Measurements from ENCODE around the gene AP5B1. TPM values are rescaled to one million over a fixed set of nuclear protein-coding genes. Genes with fewer than 3 reads are reported as not detected.

The AP5B1 gene, protein sequence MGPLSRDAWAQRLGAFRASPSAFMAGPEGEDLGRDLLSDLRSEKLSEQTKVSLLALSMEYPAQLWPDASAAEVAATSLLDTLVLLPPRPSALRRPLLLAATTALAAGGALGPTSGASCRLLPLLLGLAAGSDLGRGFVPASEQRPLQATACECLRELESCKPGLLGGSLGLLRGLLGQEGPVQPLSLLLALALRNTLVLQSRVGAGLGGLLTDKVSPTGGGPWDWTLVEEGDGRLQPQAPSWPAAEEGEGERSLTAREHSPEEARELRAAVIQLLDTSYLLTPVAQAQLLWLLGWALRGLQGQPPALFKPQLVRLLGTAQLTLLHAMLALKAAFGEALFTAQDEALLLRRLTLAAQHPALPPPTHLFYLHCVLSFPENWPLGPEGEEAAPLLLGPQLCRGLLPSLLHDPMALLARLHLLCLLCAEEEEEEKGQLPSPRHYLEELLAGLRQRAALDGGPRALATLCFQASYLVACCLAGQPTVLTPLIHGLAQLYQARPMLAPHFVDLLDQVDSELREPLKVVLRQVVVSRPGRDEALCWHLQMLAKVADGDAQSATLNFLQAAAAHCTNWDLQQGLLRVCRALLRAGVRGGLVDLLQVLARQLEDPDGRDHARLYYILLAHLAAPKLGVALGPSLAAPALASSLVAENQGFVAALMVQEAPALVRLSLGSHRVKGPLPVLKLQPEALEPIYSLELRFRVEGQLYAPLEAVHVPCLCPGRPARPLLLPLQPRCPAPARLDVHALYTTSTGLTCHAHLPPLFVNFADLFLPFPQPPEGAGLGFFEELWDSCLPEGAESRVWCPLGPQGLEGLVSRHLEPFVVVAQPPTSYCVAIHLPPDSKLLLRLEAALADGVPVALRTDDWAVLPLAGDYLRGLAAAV
- total RNA-seq, result 10 to 100 TPM; 13.6 to 14.5 TPM

DNA sequence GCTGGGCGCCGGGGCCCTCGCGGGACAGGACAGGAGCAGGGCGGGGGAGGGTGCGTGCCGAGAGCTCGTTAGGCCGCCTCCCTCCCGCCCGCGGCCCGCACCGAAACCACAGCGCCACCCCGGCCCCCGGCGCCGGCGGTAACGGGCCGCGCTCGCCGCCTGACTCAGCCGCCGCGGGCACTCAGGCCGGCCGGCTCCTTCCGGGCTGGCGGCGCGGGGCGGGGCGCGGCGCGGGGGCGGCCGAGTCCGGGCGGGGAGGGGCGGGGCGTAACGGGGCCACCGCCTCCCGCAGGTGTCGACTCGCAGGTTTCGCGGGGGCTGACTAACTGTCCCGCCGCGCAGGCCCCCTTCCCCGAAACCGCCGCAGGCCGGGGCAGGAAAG, at the start of gene AP5B1:
TSS of gene AP5B1 (minus strand) at position 207 of the 382 bp plus-strand sequence. CDS start 385 bp downstream, outside the sequence.
- intact Hi-C loops (cut with micrococcal nuclease), result loop anchor here (1.0 to 2.0 kb wide), 2 partner anchors 38 to 222 kb away; partner anchors contain the start of genes BANF1 and EIF1AD
- DNase-seq, result peak; percentile 81
- Mint-ChIP-seq H3K36me3 (no peaks in the 10 kb centered on the region), H3K4me3 (peak within 1 kb of the TSS; percentile 87), H3K27ac (peak within 1 kb of the TSS; percentile 76), H3K4me1 (ENCODE audit: low read depth) (peaks cover 23% of the 10 kb centered on the region), H3K9me3 (no peaks in the 10 kb centered on the region), H3K27me3 (peaks cover 10% of the 10 kb centered on the region)
- ChIA-PET CTCF (interaction anchor here (0.5 to 6.7 kb wide), 27 partner anchors 8 to 271 kb away, joined by 3 to 126 read pairs (median 15); partner anchors contain the start of genes CCDC85B, CFL1, FAM89B and FIBP), POLR2A (interaction anchor here (1.3 to 2.3 kb wide), 6 partner anchors 37 to 110 kb away, joined by 5 to 19 read pairs (median 6); partner anchors contain the start of genes CCDC85B, CFL1 and KAT5)

DNA sequence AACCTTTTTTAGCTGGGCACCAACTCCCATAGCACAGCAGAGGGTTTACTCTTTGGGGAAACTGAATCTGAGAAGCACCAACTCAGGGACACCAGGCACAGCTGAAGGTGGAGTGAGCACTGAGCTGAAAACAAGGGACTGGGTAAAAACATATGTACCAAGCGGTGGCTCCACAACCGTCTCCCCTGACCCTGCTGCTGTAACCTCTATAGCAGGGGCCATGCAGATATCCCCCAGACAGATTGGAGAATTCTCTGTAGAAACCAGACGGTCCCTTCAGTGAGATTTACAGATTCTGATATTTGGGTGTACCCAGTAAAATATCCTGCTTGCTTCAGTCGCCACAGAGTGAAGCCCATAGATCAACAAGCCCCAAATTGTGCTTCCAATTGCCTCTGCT, 48.7 kb upstream of the AP5B1 start:
- no peak overlapping the region for H3K4me3 Mint-ChIP-seq
- H3K9me3 Mint-ChIP-seq, result no peaks in the 10 kb centered on the region
- H3K27me3 Mint-ChIP-seq, result no peaks in the 10 kb centered on the region
- H3K36me3 Mint-ChIP-seq, result no peaks in the 10 kb centered on the region
- ChIA-PET CTCF (interaction anchor here (0.5 to 3.7 kb wide), 6 partner anchors 11 to 118 kb away, joined by 3 to 24 read pairs (median 7); partner anchors contain the start of genes CCDC85B and KAT5), POLR2A (interaction anchor here (1.1 kb wide), 1 partner anchor 31 kb away, joined by 3 read pairs; the partner anchor contains the start of gene MUS81)
- H3K4me1 Mint-ChIP-seq (ENCODE audit: low read depth), result peaks cover 30% of the 10 kb centered on the region
- intact Hi-C loops (cut with micrococcal nuclease), result no loop called here
- no peak overlapping the region for H3K27ac Mint-ChIP-seq
- DNase-seq, result no peak

DNA sequence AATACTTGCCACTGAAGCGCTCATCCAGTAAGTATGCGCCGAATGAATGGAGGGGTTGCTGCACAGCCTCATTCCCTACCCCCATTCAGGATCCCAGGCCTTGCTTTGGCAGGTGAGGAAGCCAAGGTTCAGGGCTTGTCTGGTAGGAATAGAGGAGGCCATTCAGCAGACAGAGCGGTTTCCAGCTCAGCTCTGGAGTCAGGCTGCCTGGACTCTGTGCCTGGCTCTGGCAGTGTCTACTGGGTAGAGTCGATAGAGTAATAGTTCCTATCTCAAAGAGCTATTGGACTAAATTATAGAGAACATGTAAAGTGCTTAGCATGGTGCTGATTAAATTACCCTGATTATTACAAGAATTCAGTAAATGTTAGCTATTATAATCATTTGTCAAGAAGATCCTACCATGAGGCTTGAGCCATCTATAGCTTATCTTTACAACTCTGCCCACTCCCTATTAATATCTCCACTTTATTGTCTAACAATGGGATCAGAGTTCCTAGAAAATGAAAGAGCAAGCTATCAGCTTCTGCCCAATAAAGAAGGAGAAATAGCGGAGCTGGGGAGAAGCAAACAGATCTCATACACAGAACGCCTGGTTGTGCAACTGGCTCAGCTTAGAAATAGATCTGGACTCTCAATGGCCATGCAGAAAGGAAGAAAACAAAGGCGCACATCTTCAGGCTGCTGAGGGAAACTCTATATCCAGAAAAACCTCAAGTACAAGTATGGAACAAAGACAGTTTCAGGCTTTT, 46.4 kb upstream of the AP5B1 start:
- H3K27me3 Mint-ChIP-seq, result no peaks in the 10 kb centered on the region
- POLR2A ChIA-PET, result interaction anchor here (1.5 kb wide), 1 partner anchor 47 kb away, joined by 6 read pairs; the partner anchor contains the start of gene AP5B1

DNA sequence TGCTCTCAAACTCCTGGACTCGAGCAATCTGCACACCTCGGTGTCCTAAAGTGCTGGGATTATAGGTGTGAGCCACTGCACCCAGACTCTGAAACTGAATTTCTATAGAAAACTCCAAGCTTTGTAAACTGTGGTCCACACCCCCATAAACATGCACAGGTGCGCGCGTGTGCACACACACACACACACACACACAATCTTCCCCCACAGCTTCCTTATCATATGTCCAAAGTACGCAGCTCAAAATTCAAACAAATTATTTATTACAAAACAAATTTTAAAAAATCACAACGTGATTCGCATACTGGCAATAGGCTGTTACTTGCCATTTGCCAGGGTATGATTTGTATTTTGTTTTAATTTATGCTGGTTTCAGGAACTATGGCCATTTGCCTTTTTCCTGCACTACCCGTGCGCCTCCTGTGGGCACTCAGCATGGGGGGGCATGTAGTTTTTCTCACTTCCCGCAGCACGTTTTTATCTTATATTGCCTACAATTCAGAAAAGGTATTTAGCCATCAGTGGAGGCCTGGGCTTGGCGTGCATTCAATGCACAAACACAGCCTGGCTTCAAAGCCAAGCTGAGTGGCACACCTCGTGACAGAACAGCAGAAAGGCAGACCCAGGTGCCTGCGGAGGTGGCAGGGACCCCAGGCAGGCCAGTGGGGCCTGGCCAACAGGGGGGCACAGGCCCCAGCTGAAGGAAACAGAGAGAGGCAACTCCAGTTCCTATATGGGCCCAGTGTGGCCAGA, 42.2 kb upstream of the AP5B1 start:
- Mint-ChIP-seq H3K27me3 (no peaks in the 10 kb centered on the region), H3K27ac (no peak overlapping the region), H3K9me3 (no peaks in the 10 kb centered on the region), H3K4me1 (ENCODE audit: low read depth) (peaks cover 7% of the 10 kb centered on the region), H3K36me3 (no peaks in the 10 kb centered on the region), H3K4me3 (no peak overlapping the region)
- ChIA-PET CTCF (interaction anchor here (0.6 to 2.8 kb wide), 5 partner anchors 10 to 117 kb away, joined by 3 to 15 read pairs (median 4); partner anchors contain the start of gene RNASEH2C), POLR2A (no interaction called here)
- DNase-seq, result no peak
- intact Hi-C loops (cut with micrococcal nuclease), result no loop called here

More for the DNA sequence above, 46.4 kb upstream of the AP5B1 start:
- Mint-ChIP-seq H3K27ac (peak overlapping the region; percentile 18), H3K9me3 (no peaks in the 10 kb centered on the region), H3K4me1 (ENCODE audit: low read depth) (peaks cover 19% of the 10 kb centered on the region), H3K4me3 (no peak overlapping the region), H3K36me3 (no peaks in the 10 kb centered on the region)
- intact Hi-C loops (cut with micrococcal nuclease), result no loop called here
- no peak for DNase-seq
- CTCF ChIA-PET, result interaction anchor here (0.9 to 3.7 kb wide), 11 partner anchors 9 to 121 kb away, joined by 3 to 24 read pairs (median 4); partner anchors contain the start of genes KAT5 and MUS81

DNA sequence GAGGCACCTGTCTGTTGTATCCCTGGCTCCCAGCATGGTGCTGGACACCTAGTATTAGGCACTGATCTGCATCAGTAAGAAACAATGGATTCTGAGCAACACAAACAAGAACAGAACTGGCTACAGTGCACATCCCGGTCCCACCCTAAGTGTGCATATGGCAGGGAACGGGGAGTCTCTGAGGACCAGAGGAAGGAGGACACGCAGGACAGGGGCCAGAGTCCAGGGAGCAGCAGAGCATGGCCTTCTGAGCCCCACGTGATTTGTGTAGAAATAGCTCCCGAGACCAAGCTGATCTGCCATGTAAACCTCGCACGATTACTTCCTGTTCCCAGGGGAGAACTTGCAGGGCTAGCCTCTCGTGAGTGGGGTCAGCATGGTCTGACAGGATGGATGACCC, 40.3 kb upstream of the AP5B1 start:
- intact Hi-C loops (cut with micrococcal nuclease), result no loop called here
- CTCF ChIA-PET, result interaction anchor here (2.8 to 6.2 kb wide), 2 partner anchors 41 to 43 kb away, joined by 15 to 126 read pairs; partner anchors contain the start of gene AP5B1
- no peak overlapping the region for H3K27ac Mint-ChIP-seq
- DNase-seq, result no peak
- H3K36me3 Mint-ChIP-seq, result no peaks in the 10 kb centered on the region
- no peak overlapping the region for H3K4me3 Mint-ChIP-seq
- H3K9me3 Mint-ChIP-seq, result no peaks in the 10 kb centered on the region
- H3K4me1 Mint-ChIP-seq (ENCODE audit: low read depth), result peaks cover 10% of the 10 kb centered on the region
- POLR2A ChIA-PET, result no interaction called here
- H3K27me3 Mint-ChIP-seq, result no peaks in the 10 kb centered on the region

DNA sequence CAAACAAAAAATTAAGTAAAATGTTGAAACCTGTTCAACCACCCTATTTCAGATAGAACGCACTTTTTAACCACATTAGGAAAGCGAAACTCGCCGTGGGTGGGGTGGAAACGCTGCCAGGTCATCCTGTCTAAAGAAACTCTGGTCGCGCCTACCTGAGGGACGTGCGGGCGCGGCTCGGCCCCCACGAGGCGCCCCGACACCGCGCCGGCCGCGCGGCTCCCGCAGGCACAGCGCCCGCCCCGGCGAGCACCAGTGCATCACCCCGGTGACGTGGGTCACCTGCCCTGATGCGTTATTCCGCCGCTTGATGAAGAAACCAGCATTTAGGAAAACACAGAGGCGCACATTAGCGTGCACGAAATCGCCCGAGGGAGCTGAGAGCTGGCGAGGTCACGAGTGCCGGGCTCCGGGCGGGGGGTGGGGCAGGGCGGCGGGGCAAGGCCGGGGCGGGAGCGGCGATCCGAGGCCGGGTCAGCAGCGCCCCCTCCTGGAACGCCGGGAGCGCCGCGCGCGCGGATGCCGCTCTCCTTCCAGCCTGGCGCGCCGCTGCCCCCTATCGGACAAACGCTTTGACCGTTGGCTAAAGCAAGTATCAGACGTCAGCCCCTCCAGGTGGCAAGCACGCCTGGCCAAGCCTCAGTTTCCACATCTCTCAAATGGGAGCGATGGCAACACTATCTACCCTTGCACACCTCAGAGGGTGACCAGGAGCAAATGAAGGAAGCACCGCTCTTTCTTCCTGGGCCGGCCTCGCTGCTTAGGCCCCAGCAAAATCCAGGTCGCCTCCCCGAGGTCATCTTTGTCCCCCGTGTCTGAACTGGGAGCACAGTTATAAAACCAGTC, 37.3 kb upstream of the AP5B1 start:
- H3K27ac Mint-ChIP-seq, result peak overlapping the region; percentile 46

DNA sequence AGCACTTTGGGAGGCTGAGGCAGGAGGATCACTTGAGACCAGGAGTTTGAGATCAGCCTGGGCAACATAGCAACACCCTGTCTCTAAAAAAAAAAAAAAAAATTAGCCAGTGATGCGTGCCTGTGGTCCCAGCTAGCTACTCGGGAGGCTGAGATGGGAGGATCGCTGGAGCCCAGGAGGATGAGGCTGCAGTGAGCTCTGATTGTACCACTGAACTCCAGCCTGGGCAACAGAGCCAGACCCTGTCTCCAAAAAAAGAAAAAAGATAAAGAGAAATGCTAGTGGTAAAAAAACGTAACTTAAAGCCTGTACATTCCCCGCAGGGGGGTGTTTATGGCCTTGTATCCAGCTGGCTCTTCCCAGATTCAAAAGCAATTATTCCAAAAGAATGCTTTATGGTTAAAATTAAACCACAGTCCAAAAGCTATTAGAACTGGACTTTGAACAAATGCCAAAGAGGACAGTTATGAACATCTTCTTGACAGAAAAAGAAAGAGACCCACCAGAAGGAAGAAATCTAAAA, 36.6 kb upstream of the AP5B1 start:
- Mint-ChIP-seq H3K9me3 (no peaks in the 10 kb centered on the region), H3K27ac (peak overlapping the region; percentile 46), H3K27me3 (no peaks in the 10 kb centered on the region), H3K4me3 (peak overlapping the region; percentile 69), H3K36me3 (no peaks in the 10 kb centered on the region), H3K4me1 (ENCODE audit: low read depth) (peaks cover 10% of the 10 kb centered on the region)
- no peak for DNase-seq
- intact Hi-C loops (cut with micrococcal nuclease), result no loop called here
- CTCF ChIA-PET, result interaction anchor here (0.6 to 6.2 kb wide), 30 partner anchors 9 to 205 kb away, joined by 3 to 126 read pairs (median 5); partner anchors contain the start of genes AP5B1, KAT5, MUS81 and RELA
- POLR2A ChIA-PET, result interaction anchor here (0.6 to 3.4 kb wide), 8 partner anchors 16 to 203 kb away, joined by 3 to 19 read pairs (median 4); partner anchors contain the start of genes AP5B1, CFL1, MAP3K11 and RNASEH2C

More for the DNA sequence above, 37.3 kb upstream of the AP5B1 start:
- Mint-ChIP-seq H3K9me3 (no peaks in the 10 kb centered on the region), H3K36me3 (no peaks in the 10 kb centered on the region), H3K4me3 (peak overlapping the region; percentile 69), H3K4me1 (ENCODE audit: low read depth) (peaks cover 10% of the 10 kb centered on the region), H3K27me3 (no peaks in the 10 kb centered on the region)
- CTCF ChIA-PET, result interaction anchor here (0.6 to 6.2 kb wide), 35 partner anchors 9 to 430 kb away, joined by 3 to 126 read pairs (median 5); partner anchors contain the start of genes AP5B1, KAT5, MUS81 and RNASEH2C
- POLR2A ChIA-PET, result interaction anchor here (0.6 to 3.4 kb wide), 8 partner anchors 15 to 204 kb away, joined by 3 to 19 read pairs (median 4); partner anchors contain the start of genes AP5B1, CFL1, MAP3K11 and RNASEH2C
- peak; percentile 95 for DNase-seq
- intact Hi-C loops (cut with micrococcal nuclease), result loop anchor here (1.0 kb wide), 2 partner anchors 38 to 106 kb away; partner anchors contain the start of genes AP5B1 and KAT5

DNA sequence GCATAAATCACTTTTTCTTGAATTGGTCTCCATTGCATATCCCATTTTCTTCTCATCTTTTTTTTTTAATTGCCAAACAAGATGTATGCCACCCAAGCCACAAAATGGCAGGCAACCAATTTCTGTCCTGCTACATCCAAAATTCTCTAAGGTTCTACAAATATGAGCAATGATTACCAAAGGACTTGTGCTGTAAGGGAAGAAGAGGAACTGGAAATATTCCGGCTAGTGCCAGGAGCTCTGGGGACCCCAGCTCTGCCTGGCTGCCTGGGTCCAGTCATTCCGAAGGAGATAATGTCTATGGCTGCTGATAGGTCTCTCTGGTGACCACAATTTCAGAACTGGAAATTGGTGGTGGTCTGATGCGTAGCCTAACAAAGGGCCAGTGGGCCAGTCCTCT, 35.9 kb upstream of the AP5B1 start:
- DNase-seq, result no peak
- intact Hi-C loops (cut with micrococcal nuclease), result no loop called here
- Mint-ChIP-seq H3K9me3 (no peaks in the 10 kb centered on the region), H3K36me3 (no peaks in the 10 kb centered on the region), H3K27ac (no peak overlapping the region), H3K4me3 (no peak overlapping the region), H3K27me3 (no peaks in the 10 kb centered on the region), H3K4me1 (ENCODE audit: low read depth) (peaks cover 10% of the 10 kb centered on the region)
- POLR2A ChIA-PET, result interaction anchor here (1.1 to 3.4 kb wide), 4 partner anchors 36 to 97 kb away, joined by 3 to 19 read pairs (median 5); partner anchors contain the start of genes AP5B1, CFL1 and RNASEH2C
- CTCF ChIA-PET, result interaction anchor here (0.6 to 6.2 kb wide), 17 partner anchors 8 to 154 kb away, joined by 3 to 126 read pairs (median 10); partner anchors contain the start of genes AP5B1, KAT5, RELA and RNASEH2C

DNA sequence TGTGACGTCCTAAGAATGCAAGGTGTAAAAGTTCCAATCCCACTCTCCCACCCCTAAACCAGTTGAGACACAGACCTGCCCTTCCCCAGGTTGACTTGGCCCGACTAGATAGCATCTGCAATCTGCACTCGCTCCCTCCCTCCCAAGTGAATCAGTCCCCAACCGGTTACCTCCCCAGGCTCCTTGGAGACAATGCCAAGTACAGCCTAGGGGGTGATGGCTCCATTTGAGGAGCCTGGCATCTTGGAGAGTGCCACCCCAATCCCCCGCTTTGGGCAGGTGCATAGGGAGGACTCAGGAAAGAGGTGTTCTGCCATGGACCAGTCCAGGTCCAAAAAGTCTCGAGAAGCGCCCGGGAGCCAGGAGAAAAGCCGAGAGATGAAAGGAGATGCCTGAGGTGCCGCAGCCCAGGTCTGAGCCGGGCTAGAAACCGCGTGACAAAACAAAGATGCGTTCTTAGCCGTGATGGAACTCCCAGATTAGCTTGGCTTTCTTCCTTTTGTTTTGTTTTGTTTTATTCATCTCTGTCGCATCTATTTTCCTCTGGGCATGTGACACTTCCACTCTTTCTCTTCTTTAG, 34.3 kb upstream of the AP5B1 start:
- intact Hi-C loops (cut with micrococcal nuclease), result no loop called here
- no peaks in the 10 kb centered on the region for H3K36me3 Mint-ChIP-seq
- no peak for DNase-seq
- POLR2A ChIA-PET, result interaction anchor here (0.7 kb wide), 1 partner anchor 265 kb away, joined by 3 read pairs; no protein-coding TSS in a partner anchor
- H3K4me1 Mint-ChIP-seq (ENCODE audit: low read depth), result peaks cover 10% of the 10 kb centered on the region
- no peak overlapping the region for H3K4me3 Mint-ChIP-seq
- H3K27me3 Mint-ChIP-seq, result no peaks in the 10 kb centered on the region
- no peak overlapping the region for H3K27ac Mint-ChIP-seq
- H3K9me3 Mint-ChIP-seq, result no peaks in the 10 kb centered on the region
- CTCF ChIA-PET, result interaction anchor here (1.0 to 6.2 kb wide), 3 partner anchors 24 to 103 kb away, joined by 3 to 126 read pairs (median 52); partner anchors contain the start of genes AP5B1 and KAT5

Measured in activated CD4-positive, alpha-beta memory T cell treated with anti-CD3 and anti-CD28 coated beads for 36 hours (primary cell).